ENCODE data around the gene CDH23. TPM values are rescaled to one million over a fixed set of nuclear protein-coding genes. Genes with fewer than 3 reads are reported as not detected.

Gene CDH23
- polyA plus RNA-seq, 4 donors = 0.60 to 2.9 (median 1.5) TPM

GRCh38 chr10:71710519-71710918, 313.8 kb downstream of the CDH23 start:
- DNase-seq (ENCODE audit: low read depth in 4 of 4, low spot score in 3 of 4) = no peak

- DNase-seq (ENCODE audit: low read depth in 4 of 4, low spot score in 3 of 4) = no peak
Measured at GRCh38 chr10:71711052-71711623, 314.4 kb downstream of the CDH23 start.

GRCh38 chr10:71712170-71712569, 315.4 kb downstream of the CDH23 start:
- no peak for DNase-seq (ENCODE audit: low read depth in 4 of 4, low spot score in 3 of 4)

- DNase-seq (ENCODE audit: low read depth in 4 of 4, low spot score in 3 of 4) = no peak
Measured at GRCh38 chr10:71712572-71713134, 315.9 kb downstream of the CDH23 start.

GRCh38 chr10:71713135-71714030, 316.7 kb downstream of the CDH23 start:
- DNase-seq (ENCODE audit: low read depth in 4 of 4, low spot score in 3 of 4) = no peak

GRCh38 chr10:71714031-71714410, 317.3 kb downstream of the CDH23 start:
- DNase-seq (ENCODE audit: low read depth in 4 of 4, low spot score in 3 of 4) = no peak

GRCh38 chr10:71714592-71714991, 317.9 kb downstream of the CDH23 start:
- DNase-seq (ENCODE audit: low read depth in 4 of 4, low spot score in 3 of 4) = no peak

- DNase-seq (ENCODE audit: low read depth in 4 of 4, low spot score in 3 of 4) = no peak
Measured at GRCh38 chr10:71715026-71715425, 318.3 kb downstream of the CDH23 start.

GRCh38 chr10:71715860-71716259, 319.1 kb downstream of the CDH23 start:
- DNase-seq (ENCODE audit: low read depth in 4 of 4, low spot score in 3 of 4) = no peak

GRCh38 chr10:71716426-71716825, 319.7 kb downstream of the CDH23 start:
- no peak for DNase-seq (ENCODE audit: low read depth in 4 of 4, low spot score in 3 of 4)

- DNase-seq (ENCODE audit: low read depth in 4 of 4, low spot score in 3 of 4) = no peak
Measured at GRCh38 chr10:71717056-71717455, 320.3 kb downstream of the CDH23 start.

GRCh38 chr10:71717551-71717951, 320.8 kb downstream of the CDH23 start:
- DNase-seq (ENCODE audit: low read depth in 4 of 4, low spot score in 3 of 4) = no peak

- no peak for DNase-seq (ENCODE audit: low read depth in 4 of 4, low spot score in 3 of 4)
Measured at GRCh38 chr10:71718165-71718698, 321.5 kb downstream of the CDH23 start.

GRCh38 chr10:71719042-71719441, 322.3 kb downstream of the CDH23 start:
- no peak for DNase-seq (ENCODE audit: low read depth in 4 of 4, low spot score in 3 of 4)

- DNase-seq (ENCODE audit: low read depth in 4 of 4, low spot score in 3 of 4) = no peak
Measured at GRCh38 chr10:71719464-71720201, 322.9 kb downstream of the CDH23 start, which contains the start of gene C10orf105. C10orf105 (minus strand) TSS chr10:71719778; CDS start chr10:71716337, 3,441 bp downstream.

- no peak for DNase-seq (ENCODE audit: low read depth in 4 of 4, low spot score in 3 of 4)
Measured at GRCh38 chr10:71720288-71720687, 323.6 kb downstream of the CDH23 start.

GRCh38 chr10:71721313-71721712, 324.6 kb downstream of the CDH23 start:
- no peak for DNase-seq (ENCODE audit: low read depth in 4 of 4, low spot score in 3 of 4)

GRCh38 chr10:71722849-71723248, 326.1 kb downstream of the CDH23 start:
- no peak for DNase-seq (ENCODE audit: low read depth in 4 of 4, low spot score in 3 of 4)

GRCh38 chr10:71723311-71723710, 326.6 kb downstream of the CDH23 start:
- DNase-seq (ENCODE audit: low read depth in 4 of 4, low spot score in 3 of 4) = no peak

- DNase-seq (ENCODE audit: low read depth in 4 of 4, low spot score in 3 of 4) = no peak
Measured at GRCh38 chr10:71724539-71724938, 327.8 kb downstream of the CDH23 start.

- no peak for DNase-seq (ENCODE audit: low read depth in 4 of 4, low spot score in 3 of 4)
Measured at GRCh38 chr10:71725249-71725648, 328.5 kb downstream of the CDH23 start.
